DMS79 treated with DMSO at 0.1 percent for 48 hours (cell line): ENCODE results near the gene PPP3R2.
"Not testable (repeated sequence)": the region's sequence is repeated elsewhere in the genome, so short reads cannot be mapped to it uniquely, and the experiment has no call there.

ENCODE experiments used
- DNase-seq: peaks from one replicate; lab custom pipeline; 2025; lab: John Stamatoyannopoulos, UW

The PPP3R2 gene

DNA sequence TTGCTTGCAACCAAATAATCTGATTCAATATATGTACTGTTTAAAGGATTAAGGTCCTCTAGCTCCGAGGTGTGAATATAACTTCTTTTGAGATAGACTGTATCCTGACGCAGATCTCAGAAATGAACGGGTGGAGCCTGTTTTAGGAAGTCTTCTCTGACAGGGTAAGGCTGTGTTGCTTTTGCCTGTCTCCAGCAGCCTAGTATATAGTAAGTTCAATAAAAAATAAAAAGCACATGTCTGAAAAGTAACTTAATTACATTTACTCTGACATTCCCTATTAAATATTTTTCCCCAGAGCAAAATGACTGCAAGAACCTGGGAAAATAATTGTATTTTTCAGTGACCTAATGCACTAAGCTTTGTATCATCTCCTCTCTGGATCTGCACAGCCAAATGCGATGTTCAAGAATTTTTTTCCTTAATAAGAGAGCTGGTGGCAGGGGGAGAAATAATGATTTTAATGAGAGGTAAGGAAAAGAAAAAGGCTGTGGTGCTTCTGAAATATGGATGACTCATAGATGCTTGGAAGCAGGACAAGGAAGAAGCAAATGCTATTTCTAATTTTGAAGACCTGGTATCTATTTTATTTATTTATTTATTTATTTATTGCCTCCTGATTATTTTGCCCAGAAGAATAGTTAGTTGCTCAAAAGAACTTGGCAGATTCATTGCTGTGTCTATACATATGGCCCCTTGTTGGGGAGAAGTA lies 7.3 kb downstream of the PPP3R2 start:
- no peak for DNase-seq

- DNase-seq, result no peak
These were observed 8.1 kb downstream of the PPP3R2 start for GRCh38 chr9:101586651-101587050.

DNA sequence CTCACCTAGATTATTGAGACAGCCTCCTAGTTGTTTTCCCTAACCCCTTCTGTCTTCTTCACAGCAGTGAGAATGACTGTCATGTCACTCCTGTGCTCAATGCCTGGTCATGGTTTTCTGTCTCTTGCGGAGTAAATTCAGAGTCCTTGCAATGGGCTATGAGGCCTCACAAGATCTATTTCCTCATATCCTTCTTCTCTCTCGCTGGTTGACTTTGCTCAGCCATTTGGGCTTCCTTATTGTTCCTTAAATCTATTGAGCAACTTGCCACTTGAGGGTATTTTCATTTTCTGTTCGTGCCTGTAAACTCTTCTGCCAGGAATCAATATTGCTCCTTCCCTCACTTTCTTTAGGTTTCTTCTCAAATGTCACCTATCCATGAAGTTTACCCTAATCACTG lies 9.0 kb downstream of the PPP3R2 start:
- no peak for DNase-seq

GRCh38 chr9:101582553-101582952 lies 12.2 kb downstream of the PPP3R2 start:
- DNase-seq, result no peak

- DNase-seq, result no peak
These were observed 14.8 kb downstream of the PPP3R2 start for GRCh38 chr9:101579711-101580545.

DNA sequence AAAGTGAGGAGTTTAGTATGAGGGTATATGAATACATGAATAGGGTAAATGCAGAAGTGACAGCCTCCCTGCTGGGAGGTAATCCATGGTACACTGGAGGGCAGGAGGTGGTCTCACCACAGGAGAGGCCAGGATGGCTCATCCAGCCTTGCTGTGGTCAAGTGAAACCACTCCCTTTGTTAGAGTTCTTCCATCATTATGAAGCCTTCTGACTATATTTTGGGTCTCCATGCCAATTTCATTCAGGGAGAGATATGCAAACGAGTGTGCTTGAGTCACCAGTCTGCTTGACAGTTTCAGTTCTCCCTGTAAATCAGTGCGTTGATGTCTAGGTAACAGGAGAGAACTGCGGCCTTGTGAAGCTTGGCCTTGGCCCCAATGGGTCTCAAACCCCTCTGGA lies 16.4 kb downstream of the PPP3R2 start:
- DNase-seq, result no peak

GRCh38 chr9:101574731-101575333 lies 19.9 kb downstream of the PPP3R2 start:
- DNase-seq, result no peak

- DNase-seq, result no peak
These were observed 22.5 kb downstream of the PPP3R2 start for GRCh38 chr9:101572316-101572715.

- no peak for DNase-seq
These were observed 23.7 kb downstream of the PPP3R2 start for GRCh38 chr9:101571114-101571513.

GRCh38 chr9:101569741-101570501 lies 24.8 kb downstream of the PPP3R2 start:
- DNase-seq, result no peak

DNA sequence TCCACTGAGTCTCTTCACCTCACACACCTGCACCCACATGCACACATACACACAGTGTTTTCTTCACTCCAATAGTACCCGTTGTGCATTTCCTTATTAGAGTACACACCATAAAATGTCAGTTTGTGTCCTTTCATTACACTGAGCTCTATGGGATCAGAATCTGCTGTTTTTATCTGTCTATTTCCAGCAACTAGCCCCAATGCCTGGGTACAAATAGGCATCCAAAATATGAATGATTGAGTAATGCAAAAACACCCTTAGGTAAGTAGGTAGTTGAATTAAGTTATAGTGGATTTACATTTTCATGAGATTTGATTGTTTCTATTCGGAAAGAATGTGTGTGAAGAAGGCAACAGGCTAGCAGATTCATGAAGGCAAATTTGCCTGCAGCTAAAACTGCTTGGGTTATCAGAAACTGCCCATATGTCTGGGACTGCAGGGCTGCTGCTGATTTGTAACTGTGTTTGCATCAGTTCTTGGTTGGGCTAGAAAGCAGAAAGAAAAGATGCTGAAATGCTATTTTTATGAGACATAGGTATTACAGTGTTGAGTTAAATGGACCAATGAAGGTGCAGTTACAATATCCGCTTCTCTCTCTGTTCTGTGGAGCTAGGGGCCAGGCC lies 26.9 kb downstream of the PPP3R2 start:
- no peak for DNase-seq

DNA sequence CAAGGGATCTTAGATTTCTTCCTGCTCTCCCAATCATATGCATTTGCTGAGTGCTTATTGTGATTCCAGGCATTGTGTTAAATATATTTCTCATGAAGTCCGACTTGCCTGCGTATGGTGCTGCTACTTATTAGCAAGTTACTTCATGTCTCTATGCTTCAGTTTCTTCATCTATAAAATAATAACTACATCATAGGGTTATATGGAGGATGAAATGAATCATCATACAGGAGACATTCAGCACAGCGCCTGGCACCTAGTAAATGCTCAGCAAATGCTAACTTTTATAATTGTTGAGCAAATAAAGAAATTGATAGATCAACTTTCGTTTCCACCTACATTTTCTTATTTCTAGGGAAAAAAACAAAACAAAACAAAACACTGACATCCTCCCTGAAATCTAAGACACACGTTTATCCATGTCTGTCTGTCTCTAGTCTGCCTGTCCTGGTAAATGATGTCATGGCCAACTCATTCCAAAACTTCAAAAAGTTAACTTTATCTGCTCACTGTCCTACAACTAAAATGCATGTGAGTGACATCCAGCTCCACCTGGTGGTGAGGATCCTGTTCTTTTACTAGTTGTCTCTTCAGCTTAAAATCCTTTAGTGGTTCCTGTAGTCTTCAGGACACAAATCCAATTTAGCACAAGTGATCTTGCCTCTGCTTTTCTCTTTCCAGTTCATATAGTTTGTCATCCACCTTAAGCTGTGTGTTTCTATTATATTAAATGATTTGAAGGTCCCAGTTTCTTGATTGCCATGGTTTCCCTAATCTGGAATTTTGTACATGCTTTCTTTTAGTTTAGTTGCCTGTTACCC lies 27.7 kb downstream of the PPP3R2 start:
- no peak for DNase-seq

DNA sequence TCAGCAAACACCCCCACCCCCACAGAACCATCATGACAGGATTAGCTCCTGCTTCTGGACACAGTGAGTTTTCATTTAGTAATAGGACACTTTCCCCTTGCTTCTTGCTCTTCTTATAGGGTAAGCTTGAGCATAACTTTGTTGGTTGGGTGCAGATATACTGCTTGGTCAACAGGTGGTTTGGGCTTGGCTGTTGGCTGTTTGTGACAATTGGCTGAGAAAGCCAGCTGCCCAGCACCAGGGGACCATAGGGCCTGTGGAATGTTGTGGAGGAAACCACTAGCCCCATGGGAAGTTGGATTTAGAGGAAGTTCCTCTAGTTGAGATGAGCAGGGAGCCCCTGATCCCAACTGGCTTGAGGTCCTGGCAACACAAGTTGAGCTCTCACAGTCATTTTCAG lies 30.5 kb downstream of the PPP3R2 start:
- no peak for DNase-seq

DNA sequence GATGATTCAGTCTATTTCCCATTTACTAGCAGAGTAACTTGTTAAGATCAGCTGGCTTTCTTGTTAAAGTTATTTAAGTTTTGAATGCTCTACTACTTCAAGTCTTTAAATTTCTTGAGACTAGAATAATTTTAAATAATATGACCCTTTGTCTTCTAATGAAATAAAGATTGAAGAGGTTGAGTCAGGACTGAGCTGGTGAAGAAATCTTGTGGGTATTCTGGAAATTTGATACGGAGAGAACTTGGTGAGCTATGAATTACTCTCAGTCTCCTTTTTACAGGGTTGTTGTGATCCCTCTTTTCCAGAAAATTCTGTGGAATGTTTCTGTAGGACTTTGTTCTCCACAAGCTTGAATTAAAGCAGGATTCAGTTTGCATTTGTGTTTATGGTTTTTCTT lies 31.8 kb downstream of the PPP3R2 start:
- DNase-seq, result no peak

GRCh38 chr9:101561740-101562139 lies 33.0 kb downstream of the PPP3R2 start:
- DNase-seq, result no peak

DNA sequence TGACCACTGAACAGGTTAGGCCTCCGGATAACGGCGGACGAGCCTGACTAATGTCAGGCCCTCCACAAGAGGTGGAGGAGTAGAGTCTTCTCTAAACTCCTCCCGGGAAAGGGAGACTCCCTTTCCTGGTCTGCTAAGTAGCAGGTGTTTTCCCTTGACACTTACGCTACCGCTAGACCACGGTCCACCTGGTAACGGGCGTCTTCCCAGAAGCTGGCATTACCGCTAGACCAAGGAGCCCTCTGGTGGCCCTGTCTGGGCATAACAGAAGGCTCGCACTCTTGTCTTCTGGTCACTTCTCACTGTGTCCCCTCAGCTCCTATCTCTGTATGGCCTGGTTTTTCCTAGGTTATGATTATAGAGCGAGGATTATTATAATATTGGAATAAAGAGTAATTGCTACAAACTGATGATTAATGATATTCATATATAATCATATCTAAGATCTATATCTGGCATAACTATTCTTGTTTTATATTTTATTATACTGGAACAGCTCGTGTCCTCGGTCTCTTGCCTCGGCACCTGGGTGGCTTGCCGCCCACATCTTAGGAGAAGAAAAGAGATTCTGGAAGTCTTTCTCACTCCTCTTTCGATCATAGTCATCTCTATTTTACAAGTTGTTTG lies 45.2 kb downstream of the PPP3R2 start:
- not testable (repeated sequence) for DNase-seq

GRCh38 chr9:101543098-101543735 lies 51.6 kb downstream of the PPP3R2 start:
- no peak for DNase-seq
